Caco-2 (cell line): Measurements from ENCODE around the gene PRKAR1A. TPM values are rescaled to one million over a fixed set of nuclear protein-coding genes. Genes with fewer than 3 reads are reported as not detected.

Experiments
- BruUV-seq: library from RNA; stranded (reverse); fragments of 400-500 nt; replicated peaks from 2 replicates; lab custom pipeline; 2021; lab: Mats Ljungman, UMichigan
- CTCF ChIA-PET: fragments of 300-600 bp; sonication (Branson Sonifier 250); formaldehyde crosslinking; loops from one replicate; lab custom pipeline; 2022; ENCODE audit warnings: antibody characterized with exemption; lab: Charles Lee
- POLR2A ChIA-PET: fragments of 300-600 bp; sonication (Branson Sonifier 250); formaldehyde crosslinking; loops from one replicate; lab custom pipeline; 2022; ENCODE audit warnings: antibody characterized with exemption; lab: Charles Lee
- DNase-seq, 2 experiments: peaks; one replicate each; pipeline versions ENCODE4 v3.0.0 to v3.0.0-alpha.2; 2020 to 2022
- H3K27me3 ChIP-seq: replicated peaks from 2 replicates; pipeline ENCODE4 v1.6.0; 2011; ENCODE audit warnings: low read length; ENCODE audit not compliant: control insufficient read depth, insufficient read depth
- H3K36me3 ChIP-seq: 2 replicates; pipeline ENCODE4 v1.5.1; 2011; ENCODE audit warnings: low read length; ENCODE audit not compliant: control insufficient read depth, insufficient read depth
- H3K4me1 ChIP-seq: fragments of 250-450 bp; sonication (Bioruptor Pico); 2 replicates; pipeline ENCODE4 v1.5.1; 2020; ENCODE audit warnings: mild to moderate bottlenecking
- H3K4me3 ChIP-seq: 2 replicates; pipeline ENCODE4 v1.5.1; 2011; ENCODE audit warnings: low read depth, mild to moderate bottlenecking, control low read depth, low read length
- H3K9me3 ChIP-seq: fragments of 250-450 bp; sonication (Bioruptor Pico); 2 replicates; pipeline ENCODE4 v1.5.1; 2020; ENCODE audit warnings: mild to moderate bottlenecking, moderate library complexity
- H3K27ac Mint-ChIP-seq: one replicate; pipeline ENCODE4 v1.8.0; 2022; ENCODE audit warnings: mixed read lengths; ENCODE audit not compliant: unreplicated experiment
- H3K27me3 Mint-ChIP-seq: one replicate; pipeline ENCODE4 v1.8.0; 2022; ENCODE audit warnings: mixed read lengths; ENCODE audit not compliant: insufficient read depth, unreplicated experiment
- H3K36me3 Mint-ChIP-seq: one replicate; pipeline ENCODE4 v1.8.0; 2022; ENCODE audit warnings: mild to moderate bottlenecking, mixed read lengths; ENCODE audit not compliant: insufficient read depth, unreplicated experiment
- H3K4me1 Mint-ChIP-seq: one replicate; pipeline ENCODE4 v1.8.0; 2022; ENCODE audit warnings: low read depth, mixed read lengths; ENCODE audit not compliant: unreplicated experiment
- H3K4me3 Mint-ChIP-seq: one replicate; pipeline ENCODE4 v1.8.0; 2022; ENCODE audit warnings: mild to moderate bottlenecking, moderate library complexity, mixed read lengths; ENCODE audit not compliant: unreplicated experiment
- H3K9me3 Mint-ChIP-seq: one replicate; pipeline ENCODE4 v1.8.0; 2022; ENCODE audit warnings: mixed read lengths; ENCODE audit not compliant: unreplicated experiment
- intact Hi-C: fragments of 100-400 bp; cut with micrococcal nuclease; formaldehyde crosslinking; loops from one replicate; pipeline ENCODE4 v1.10.0; 2022; ENCODE audit not compliant: unreplicated experiment
- total RNA-seq: library from RNA; stranded (reverse); gene quantifications from 2 replicates; pipeline ENCODE4 v1.2.3, GENCODE V29; 2022
- TF ChIP-seq, protein P1 (sequence below), 2 experiments: fragments of 200-600 bp in 1 of 2; IDR thresholded peaks; 1 replicate in 1 of 2; 2 replicates in 1 of 2; pipeline versions ENCODE4 v1.5.1 to v1.8.0; 2011 to 2022; ENCODE audit warnings: antibody characterized with exemption in 1 of 2, control low read depth in 1 of 2, inconsistent platforms in 1 of 2, low read depth in 1 of 2, low read length in 1 of 2, mild to moderate bottlenecking in 1 of 2, moderate library complexity in 1 of 2; ENCODE audit not compliant: insufficient read depth in 1 of 2, severe bottlenecking in 1 of 2, unreplicated experiment in 1 of 2

Gene PRKAR1A
- total RNA-seq, 1 experiment from 2014 or later, result 160 TPM

DNA sequence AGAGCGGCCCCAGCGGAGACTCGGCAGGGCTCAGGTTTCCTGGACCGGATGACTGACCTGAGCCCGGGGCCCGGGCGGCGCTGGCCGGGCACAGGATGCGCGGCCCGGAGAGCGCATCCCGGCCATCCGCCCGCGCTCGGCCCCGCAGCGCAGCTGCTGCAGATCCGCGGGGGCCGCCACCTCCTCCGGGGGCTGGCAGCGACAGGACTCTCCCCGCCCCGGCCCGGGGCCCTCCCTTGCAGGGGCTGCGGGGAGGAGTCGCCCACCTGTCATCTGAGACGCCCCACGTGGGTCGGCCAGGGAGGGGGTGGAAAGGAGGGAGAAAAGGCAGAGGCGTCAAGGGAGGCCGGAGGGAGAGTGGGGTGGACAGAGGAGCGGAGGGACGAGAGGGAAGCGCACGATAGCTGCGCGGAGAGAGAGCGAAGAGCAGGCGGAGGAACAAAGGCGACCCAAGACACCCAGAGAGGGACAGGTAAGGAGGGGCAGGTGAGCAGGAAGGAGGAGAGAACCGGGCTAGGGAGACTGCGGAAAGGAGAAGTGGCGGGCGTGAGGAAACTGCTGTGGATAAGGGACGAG is 471 bp upstream of the PRKAR1A start:
- H3K4me1 ChIP-seq, result peaks cover 15% of the 10 kb centered on the region
- ChIA-PET POLR2A (interaction anchor here (0.6 to 1.4 kb wide), 3 partner anchors 26 to 190 kb away, joined by 4 to 7 read pairs (median 7); partner anchors contain the start of gene WIPI1), CTCF (interaction anchor here (0.8 to 1.5 kb wide), 4 partner anchors 26 to 222 kb away, joined by 3 to 5 read pairs (median 4); partner anchors contain the start of gene WIPI1)
- Mint-ChIP-seq H3K27ac (peak overlapping the region; percentile 97), H3K27me3 (no peaks in the 10 kb centered on the region), H3K4me3 (peak overlapping the region; percentile 93), H3K36me3 (peaks cover 19% of the 10 kb centered on the region), H3K4me1 (peaks cover 10% of the 10 kb centered on the region), H3K9me3 (no peaks in the 10 kb centered on the region)
- TF ChIP-seq, protein P1, sequence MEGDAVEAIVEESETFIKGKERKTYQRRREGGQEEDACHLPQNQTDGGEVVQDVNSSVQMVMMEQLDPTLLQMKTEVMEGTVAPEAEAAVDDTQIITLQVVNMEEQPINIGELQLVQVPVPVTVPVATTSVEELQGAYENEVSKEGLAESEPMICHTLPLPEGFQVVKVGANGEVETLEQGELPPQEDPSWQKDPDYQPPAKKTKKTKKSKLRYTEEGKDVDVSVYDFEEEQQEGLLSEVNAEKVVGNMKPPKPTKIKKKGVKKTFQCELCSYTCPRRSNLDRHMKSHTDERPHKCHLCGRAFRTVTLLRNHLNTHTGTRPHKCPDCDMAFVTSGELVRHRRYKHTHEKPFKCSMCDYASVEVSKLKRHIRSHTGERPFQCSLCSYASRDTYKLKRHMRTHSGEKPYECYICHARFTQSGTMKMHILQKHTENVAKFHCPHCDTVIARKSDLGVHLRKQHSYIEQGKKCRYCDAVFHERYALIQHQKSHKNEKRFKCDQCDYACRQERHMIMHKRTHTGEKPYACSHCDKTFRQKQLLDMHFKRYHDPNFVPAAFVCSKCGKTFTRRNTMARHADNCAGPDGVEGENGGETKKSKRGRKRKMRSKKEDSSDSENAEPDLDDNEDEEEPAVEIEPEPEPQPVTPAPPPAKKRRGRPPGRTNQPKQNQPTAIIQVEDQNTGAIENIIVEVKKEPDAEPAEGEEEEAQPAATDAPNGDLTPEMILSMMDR (IDR thresholded peaks at IDR 0.05; ENCODE audit: insufficient read depth in 1 of 2, low read depth in 1 of 2, low read length in 1 of 2, severe bottlenecking in 1 of 2, unreplicated experiment in 1 of 2), result no peak
- intact Hi-C loops, result loop anchor here (1.0 to 2.0 kb wide), 2 partner anchors 29 to 222 kb away; no protein-coding TSS in a partner anchor
- H3K9me3 ChIP-seq, result no peaks in the 10 kb centered on the region
- no peaks in the 10 kb centered on the region for H3K27me3 ChIP-seq
- peak overlapping the region; percentile 77 for H3K4me3 ChIP-seq
- peak; percentile 81 to 82 for DNase-seq
- no TSS peak for BruUV-seq
- H3K36me3 ChIP-seq, result no peaks in the 10 kb centered on the region

DNA sequence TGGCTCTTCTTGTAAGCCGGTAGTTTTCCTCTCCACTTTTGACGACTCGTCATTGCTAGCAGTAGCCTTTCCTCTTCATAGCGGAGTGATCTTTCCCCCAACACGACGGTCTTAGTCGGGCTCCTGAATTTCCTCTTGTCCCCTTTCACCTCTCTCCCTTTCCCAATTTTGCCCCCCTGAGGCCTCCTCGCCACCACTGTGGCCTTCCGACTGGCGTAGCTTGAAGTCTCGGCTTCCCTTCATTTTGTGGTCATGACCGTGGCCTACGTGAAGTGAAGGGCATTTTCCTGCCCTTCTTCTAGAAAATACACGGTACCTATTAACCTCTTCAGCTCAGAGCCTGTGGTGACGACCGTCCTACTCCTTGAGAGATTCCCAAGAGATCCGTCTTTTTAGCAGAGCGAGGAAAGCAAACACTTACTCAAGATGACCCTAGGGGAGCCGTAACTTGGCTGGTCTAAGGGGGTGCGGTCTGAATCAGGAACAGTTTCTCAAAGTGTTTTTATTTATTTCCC is 787 bp downstream of the PRKAR1A start:
- BruUV-seq, result no TSS peak
- ChIA-PET CTCF (no interaction called here), POLR2A (interaction anchor here (0.5 to 1.4 kb wide), 5 partner anchors 30 to 188 kb away, joined by 3 to 7 read pairs (median 3); partner anchors contain the start of gene WIPI1)
- Histone ChIP-seq H3K36me3 (peaks cover 2% of the 10 kb centered on the region), H3K27me3 (no peaks in the 10 kb centered on the region), H3K4me3 (peak overlapping the region; percentile 77), H3K4me1 (peaks cover 15% of the 10 kb centered on the region), H3K9me3 (no peaks in the 10 kb centered on the region)
- DNase-seq, result peak in 1 of 2 experiments; percentile 35
- H3K36me3 Mint-ChIP-seq, result peaks cover 32% of the 10 kb centered on the region
- intact Hi-C loops, result loop anchor here (1.0 to 2.0 kb wide), 2 partner anchors 30 to 220 kb away; no protein-coding TSS in a partner anchor
- H3K4me1 Mint-ChIP-seq, result peaks cover 10% of the 10 kb centered on the region
- H3K27ac Mint-ChIP-seq, result peak overlapping the region; percentile 97
- H3K9me3 Mint-ChIP-seq, result no peaks in the 10 kb centered on the region
- TF ChIP-seq, protein P1 (IDR thresholded peaks at IDR 0.05; ENCODE audit: insufficient read depth in 1 of 2, low read depth in 1 of 2, low read length in 1 of 2, severe bottlenecking in 1 of 2, unreplicated experiment in 1 of 2), result no peak
- H3K4me3 Mint-ChIP-seq, result peak overlapping the region; percentile 93
- no peaks in the 10 kb centered on the region for H3K27me3 Mint-ChIP-seq

GRCh38 chr17:68513932-68514331 is 1.7 kb downstream of the PRKAR1A start:
- intact Hi-C loops, result loop anchor here (2.0 kb wide), 1 partner anchor 31 kb away; no protein-coding TSS in a partner anchor
- H3K4me3 Mint-ChIP-seq, result peak overlapping the region; percentile 93
- CTCF ChIA-PET, result no interaction called here

More at GRCh38 chr17:68513932-68514331, 1.7 kb downstream of the PRKAR1A start:
- H3K4me1 Mint-ChIP-seq, result peaks cover 10% of the 10 kb centered on the region
- TF ChIP-seq, protein P1 (IDR thresholded peaks at IDR 0.05; ENCODE audit: insufficient read depth in 1 of 2, low read depth in 1 of 2, low read length in 1 of 2, severe bottlenecking in 1 of 2, unreplicated experiment in 1 of 2), result no peak
- Histone ChIP-seq H3K9me3 (peaks cover 4% of the 10 kb centered on the region; the same call in 1 of the 2 replicates), H3K36me3 (peaks cover 2% of the 10 kb centered on the region), H3K4me3 (peak overlapping the region; percentile 77), H3K4me1 (peaks cover 15% of the 10 kb centered on the region), H3K27me3 (no peaks in the 10 kb centered on the region)
- no peak for DNase-seq
- no peaks in the 10 kb centered on the region for H3K27me3 Mint-ChIP-seq
- H3K9me3 Mint-ChIP-seq, result no peaks in the 10 kb centered on the region
- POLR2A ChIA-PET, result no interaction called here
- H3K36me3 Mint-ChIP-seq, result peaks cover 41% of the 10 kb centered on the region
- BruUV-seq, result no TSS peak
- H3K27ac Mint-ChIP-seq, result peak overlapping the region; percentile 97
